Adrenal gland (tissue), 12 donors: ENCODE measurements around the gene MAGEB17. TPM values are rescaled to one million over a fixed set of nuclear protein-coding genes. Genes with fewer than 3 reads are reported as not detected.
"Not testable (repeated sequence)": the region's sequence is repeated elsewhere in the genome, so short reads cannot be mapped to it uniquely, and the experiment has no call there.

ENCODE experiments used
- DNase-seq, 7 donors: peaks; one replicate each; pipeline ENCODE4 v3.0.0-alpha.2; 2019 to 2020
- H3K27ac ChIP-seq, 5 donors: fragments of 200-600 bp; sonication (generic) in 4 of 5; 1 replicate in 3 of 5; 2 replicates in 2 of 5; pipeline versions ENCODE4 v1.5.1 to v1.8.0; 2016 to 2020; ENCODE audit warnings: mild to moderate bottlenecking in 1 of 5
- H3K27me3 ChIP-seq: fragments of 200-600 bp; 2 replicates; pipeline ENCODE4 v1.8.0; 2021
- H3K36me3 ChIP-seq, 2 donors: fragments of 200-600 bp; replicated peaks in 1 of 2; 1 replicate in 1 of 2; 2 replicates in 1 of 2; pipeline versions ENCODE4 v1.5.1 to v1.8.0; 2018 to 2022
- H3K4me1 ChIP-seq, 2 donors: fragments of 200-600 bp; replicated peaks in 1 of 2; 1 replicate in 1 of 2; 2 replicates in 1 of 2; pipeline versions ENCODE4 v1.5.1 to v1.8.0; 2018 to 2021
- H3K4me3 ChIP-seq, 4 donors: fragments of 200-600 bp; sonication (generic) in 3 of 4; one replicate each; pipeline ENCODE4 v1.5.1; 2016 to 2018
- H3K9me3 ChIP-seq, 3 donors: fragments of 200-600 bp; sonication (generic) in 1 of 3; replicated peaks in 1 of 3; 1 replicate in 2 of 3; 2 replicates in 1 of 3; pipeline versions ENCODE4 v1.5.1 to v1.8.0; 2016 to 2021
- POLR2A ChIP-seq, 2 donors: fragments of 450-650 bp; IDR thresholded peaks; one replicate each; pipeline ENCODE4 v1.6.1; 2017; ENCODE audit warnings: antibody characterized with exemption in 2 of 2, mild to moderate bottlenecking in 2 of 2, moderate library complexity in 1 of 2
- WGBS, 4 donors: extraction: QIAGEN DNeasy Blood & Tissue Kit in 2 of 4; methylation state at CpG; one replicate each; pipeline versions ENCODE4 v1.1.5 to v1.1.7; 2013 to 2017; 5-methylcytosine and 5-hydroxymethylcytosine counted together
- intact Hi-C, 2 donors: fragments of 100-400 bp; cut with DNase I; formaldehyde crosslinking; loops; one replicate each; pipeline versions ENCODE4 v1.14.1 to v1.15.0; 2022 to 2023
- polyA plus RNA-seq, 3 donors: library from polyadenylated mRNA; stranded (reverse); fragments of 200-250 nt in 2 of 3; fragments of 350-450 nt in 1 of 3; fragmentation: Illumina TruSeq in 1 of 3; extraction: RNeasy Lipid Tissue Mini Kit (QIAGEN cat#74804) in 1 of 3; gene quantifications; one replicate each; pipeline ENCODE4 v1.2.3, GENCODE V29; 2013 to 2014
- total RNA-seq, 9 donors: library from RNA; depleted of rRNA in 4 of 9; stranded (reverse); fragments of >200 nt in 4 of 9; fragments of 120-200 nt in 1 of 9; fragmentation: NEBNext Ultra II Directional in 1 of 9; extraction: Animal tissue kit (Norgen Biotek cat#: 25700) in 1 of 9; gene quantifications; one replicate each; pipeline versions ENCODE4 v1.1.0 to v1.2.4, GENCODE V29; 2013 to 2023
- TF ChIP-seq, protein P1 (sequence below), 6 experiments: fragments of 450-650 bp in 4 of 6; fragments of 200-600 bp in 2 of 6; sonication (generic) in 1 of 6; IDR thresholded peaks; 1 replicate in 5 of 6; 2 replicates in 1 of 6; pipeline versions ENCODE4 v1.5.1 to v1.8.0; 2016 to 2021; ENCODE audit warnings: antibody characterized with exemption in 6 of 6, mild to moderate bottlenecking in 2 of 6, moderate library complexity in 1 of 6
- donor health status: healthy with polysubstance abuse.
- donor health status: Bipolar disorder and iron deficiency.
- donor health status: DM: yes; HTN: yes; CAD: no.
- donor health status: DM: no; HTN: no; CAD: no.
- donor health status: DM: no; HTN: no; CAD: no.
- donor health status: DM: yes; HTN: yes; CAD: no.

Gene MAGEB17
- total and polyA plus RNA-seq, 12 donors = 0.06 to 0.32 (median 0.07) TPM; not detected in 9

- Histone ChIP-seq H3K4me3 (no peak overlapping the region), H3K36me3 (no peaks in the 10 kb centered on the region), H3K27me3 (peaks cover 8% of the 10 kb centered on the region), H3K4me1 (no peaks in the 10 kb centered on the region), H3K9me3 (no peaks in the 10 kb centered on the region), H3K27ac (no peak overlapping the region)
- 33 to 55% (median 41%) methylated on average over 2 of the region's 2 CpGs for WGBS, 4 donors
- no peak for TF ChIP-seq POLR2A (IDR thresholded peaks at IDR 0.05)
- TF ChIP-seq, protein P1, sequence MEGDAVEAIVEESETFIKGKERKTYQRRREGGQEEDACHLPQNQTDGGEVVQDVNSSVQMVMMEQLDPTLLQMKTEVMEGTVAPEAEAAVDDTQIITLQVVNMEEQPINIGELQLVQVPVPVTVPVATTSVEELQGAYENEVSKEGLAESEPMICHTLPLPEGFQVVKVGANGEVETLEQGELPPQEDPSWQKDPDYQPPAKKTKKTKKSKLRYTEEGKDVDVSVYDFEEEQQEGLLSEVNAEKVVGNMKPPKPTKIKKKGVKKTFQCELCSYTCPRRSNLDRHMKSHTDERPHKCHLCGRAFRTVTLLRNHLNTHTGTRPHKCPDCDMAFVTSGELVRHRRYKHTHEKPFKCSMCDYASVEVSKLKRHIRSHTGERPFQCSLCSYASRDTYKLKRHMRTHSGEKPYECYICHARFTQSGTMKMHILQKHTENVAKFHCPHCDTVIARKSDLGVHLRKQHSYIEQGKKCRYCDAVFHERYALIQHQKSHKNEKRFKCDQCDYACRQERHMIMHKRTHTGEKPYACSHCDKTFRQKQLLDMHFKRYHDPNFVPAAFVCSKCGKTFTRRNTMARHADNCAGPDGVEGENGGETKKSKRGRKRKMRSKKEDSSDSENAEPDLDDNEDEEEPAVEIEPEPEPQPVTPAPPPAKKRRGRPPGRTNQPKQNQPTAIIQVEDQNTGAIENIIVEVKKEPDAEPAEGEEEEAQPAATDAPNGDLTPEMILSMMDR (IDR thresholded peaks at IDR 0.05) = no peak
- no peak for DNase-seq
- intact Hi-C loops = no loop called here
These were observed 22.9 kb upstream of the MAGEB17 start for GRCh38 chrX:16144420-16144819.

DNA sequence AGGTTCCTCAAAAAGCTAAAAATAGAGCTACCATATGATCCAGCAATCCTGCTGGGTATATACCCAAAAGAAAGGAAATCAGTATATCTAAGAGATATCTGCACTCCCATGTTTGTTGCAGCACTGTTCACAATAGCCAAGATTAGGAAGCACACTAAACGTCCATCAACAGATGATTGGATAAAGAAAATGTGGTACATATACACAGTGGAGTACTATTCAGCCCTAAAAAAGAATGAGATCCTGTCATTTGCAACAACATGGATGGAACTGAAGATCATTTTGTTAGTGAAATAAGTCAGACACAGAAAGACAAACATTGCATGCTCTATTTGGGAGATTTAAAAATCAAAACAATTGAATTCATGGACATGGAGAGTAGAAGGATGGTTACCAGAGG, 22.2 kb upstream of the MAGEB17 start:
- 42 to 68% (median 66%) methylated on average over 1 of the region's 1 CpG for WGBS, 4 donors

GRCh38 chrX:16145656-16146055, 21.6 kb upstream of the MAGEB17 start:
- peaks cover 8% of the 10 kb centered on the region for H3K27me3 ChIP-seq
- no peak overlapping the region for H3K4me3 ChIP-seq
- intact Hi-C loops = no loop called here
- no peaks in the 10 kb centered on the region for H3K4me1 ChIP-seq
- no peaks in the 10 kb centered on the region for H3K36me3 ChIP-seq
- no peak for TF ChIP-seq POLR2A (IDR thresholded peaks at IDR 0.05)
- TF ChIP-seq, protein P1 (IDR thresholded peaks at IDR 0.05) = no peak
- DNase-seq = no peak
- no peaks in the 10 kb centered on the region for H3K9me3 ChIP-seq
- H3K27ac ChIP-seq = no peak overlapping the region

More for the DNA sequence above, 22.2 kb upstream of the MAGEB17 start:
- H3K27me3 ChIP-seq, DNase-seq, intact Hi-C loops, H3K27ac ChIP-seq, H3K9me3 ChIP-seq, H3K4me3 ChIP-seq, H3K36me3 ChIP-seq, H3K4me1 ChIP-seq: not testable (repeated sequence)

GRCh38 chrX:16148896-16149295, 18.4 kb upstream of the MAGEB17 start:
- Histone ChIP-seq H3K4me3 (no peak overlapping the region), H3K27ac (no peak overlapping the region), H3K36me3 (no peaks in the 10 kb centered on the region), H3K4me1 (no peaks in the 10 kb centered on the region), H3K27me3 (peaks cover 8% of the 10 kb centered on the region), H3K9me3 (no peaks in the 10 kb centered on the region)
- DNase-seq = no peak
- intact Hi-C loops = no loop called here
- WGBS, 4 donors = 58 to 87% (median 85%) methylated on average over 3 of the region's 3 CpGs
- TF ChIP-seq POLR2A (IDR thresholded peaks at IDR 0.05) = no peak
- TF ChIP-seq, protein P1 (IDR thresholded peaks at IDR 0.05) = no peak

DNA sequence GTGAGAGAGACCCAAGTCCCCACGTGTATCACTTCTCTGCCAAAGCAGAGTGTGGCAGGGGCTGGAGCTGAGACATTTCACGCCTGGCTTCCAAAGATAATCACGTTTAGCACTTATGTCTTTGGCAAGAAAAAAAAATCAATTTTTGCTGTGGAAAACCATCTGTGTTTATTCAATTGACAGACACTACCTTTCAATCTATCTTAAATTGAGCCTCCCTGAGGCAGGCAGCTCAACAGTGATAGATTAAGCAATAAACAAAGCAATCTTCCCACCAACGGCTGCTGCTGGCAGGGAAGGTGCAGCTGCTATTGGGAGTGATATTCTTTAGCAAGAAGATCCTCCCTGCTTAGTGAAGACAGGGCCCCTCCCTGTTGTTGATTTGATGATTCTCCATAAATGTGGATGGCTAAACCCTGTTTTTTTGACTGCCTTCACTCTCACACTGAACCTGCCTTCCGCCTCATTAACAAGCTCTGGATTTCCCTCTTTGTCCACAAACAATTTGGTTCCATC, 11.6 kb upstream of the MAGEB17 start:
- 54 to 69% (median 61%) methylated on average over 5 of the region's 5 CpGs for WGBS, 4 donors
- peaks cover 19% of the 10 kb centered on the region for H3K27me3 ChIP-seq
- H3K9me3 ChIP-seq = no peaks in the 10 kb centered on the region
- DNase-seq = no peak
- H3K4me3 ChIP-seq = no peak overlapping the region
- no peaks in the 10 kb centered on the region for H3K36me3 ChIP-seq
- no peaks in the 10 kb centered on the region for H3K4me1 ChIP-seq
- no peak overlapping the region for H3K27ac ChIP-seq
- intact Hi-C loops = no loop called here
- TF ChIP-seq POLR2A (IDR thresholded peaks at IDR 0.05) = no peak
- TF ChIP-seq, protein P1 (IDR thresholded peaks at IDR 0.05) = no peak
